ENCODE measurements around the gene ADORA1.

- no peak for TF ChIP-seq PBX3 (IDR thresholded peaks at IDR 0.05)
- no peak for TF ChIP-seq CTCF (IDR thresholded peaks at IDR 0.05)
- TF ChIP-seq USF2 (IDR thresholded peaks at IDR 0.05; ENCODE audit: borderline replicate concordance, low read depth, low read length): no peak
- TF ChIP-seq REST (IDR thresholded peaks at IDR 0.05; ENCODE audit: low read depth, low read length): no peak
- TF ChIP-seq YY1 (IDR thresholded peaks at IDR 0.05; ENCODE audit: low read depth): no peak
- no peak for TF ChIP-seq POLR2AphosphoS5 (IDR thresholded peaks at IDR 0.05; ENCODE audit: low read depth, low read length)
- TF ChIP-seq RXRA (IDR thresholded peaks at IDR 0.05; ENCODE audit: borderline replicate concordance, low read depth): no peak
- no peak for TF ChIP-seq SMC3 (IDR thresholded peaks at IDR 0.05; ENCODE audit: low read depth, low read length)
- TF ChIP-seq GABPA (IDR thresholded peaks at IDR 0.05; ENCODE audit: low read depth): no peak
- TF ChIP-seq TAF1 (IDR thresholded peaks at IDR 0.05; ENCODE audit: borderline replicate concordance, low read depth, low read length): no peak
These were observed 27.0 kb upstream of the ADORA1 start for GRCh38 chr1:203100516-203100869.

All from SK-N-SH (cell line).